Measurements from ENCODE around the gene STS.

DNA sequence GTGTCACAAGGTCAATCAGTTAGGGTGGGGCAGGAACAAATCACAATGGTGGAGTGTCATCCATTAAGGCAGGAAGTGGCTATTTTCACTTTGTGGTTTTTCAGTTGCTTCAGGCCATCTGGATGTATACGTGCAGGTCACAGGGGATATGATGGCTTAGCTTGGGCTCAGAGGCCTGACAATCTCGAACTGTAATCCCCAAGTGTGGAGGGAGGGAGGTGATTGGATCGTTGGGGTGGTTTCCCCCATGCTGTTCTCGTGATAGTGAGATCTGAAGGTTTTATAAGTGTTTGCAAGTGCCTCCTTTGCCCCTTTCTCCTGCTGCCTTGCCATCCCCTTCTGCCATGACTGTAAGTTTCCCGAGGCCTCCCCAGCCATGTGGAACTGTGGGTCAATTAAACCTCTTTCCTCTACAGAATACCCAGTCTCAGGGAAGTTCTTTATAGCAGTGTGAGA lies 36.7 kb upstream of the STS start:
- TF ChIP-seq YY1 (IDR thresholded peaks at IDR 0.05; ENCODE audit: low read depth) (no peak), EGR1 (IDR thresholded peaks at IDR 0.05) (no peak), TAF1 (IDR thresholded peaks at IDR 0.05; ENCODE audit: low read depth) (no peak), CREB1 (IDR thresholded peaks at IDR 0.05; ENCODE audit: low read depth) (no peak)
- TF ChIP-seq, protein P1, sequence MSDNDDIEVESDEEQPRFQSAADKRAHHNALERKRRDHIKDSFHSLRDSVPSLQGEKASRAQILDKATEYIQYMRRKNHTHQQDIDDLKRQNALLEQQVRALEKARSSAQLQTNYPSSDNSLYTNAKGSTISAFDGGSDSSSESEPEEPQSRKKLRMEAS (IDR thresholded peaks at IDR 0.05), result no peak
